GM19463 (cell line): ENCODE results near the gene VSTM2B.

ENCODE experiments used
- ATAC-seq: cut with Tn5 transposase; IDR thresholded peaks from one replicate; pipeline ENCODE4 v1.9.1; 2021; ENCODE audit warnings: mild to moderate bottlenecking, moderate library complexity; ENCODE audit not compliant: unreplicated experiment

Gene VSTM2B

GRCh38 chr19:29529646-29530539 is 4.1 kb downstream of the VSTM2B start:
- no peak for ATAC-seq

DNA sequence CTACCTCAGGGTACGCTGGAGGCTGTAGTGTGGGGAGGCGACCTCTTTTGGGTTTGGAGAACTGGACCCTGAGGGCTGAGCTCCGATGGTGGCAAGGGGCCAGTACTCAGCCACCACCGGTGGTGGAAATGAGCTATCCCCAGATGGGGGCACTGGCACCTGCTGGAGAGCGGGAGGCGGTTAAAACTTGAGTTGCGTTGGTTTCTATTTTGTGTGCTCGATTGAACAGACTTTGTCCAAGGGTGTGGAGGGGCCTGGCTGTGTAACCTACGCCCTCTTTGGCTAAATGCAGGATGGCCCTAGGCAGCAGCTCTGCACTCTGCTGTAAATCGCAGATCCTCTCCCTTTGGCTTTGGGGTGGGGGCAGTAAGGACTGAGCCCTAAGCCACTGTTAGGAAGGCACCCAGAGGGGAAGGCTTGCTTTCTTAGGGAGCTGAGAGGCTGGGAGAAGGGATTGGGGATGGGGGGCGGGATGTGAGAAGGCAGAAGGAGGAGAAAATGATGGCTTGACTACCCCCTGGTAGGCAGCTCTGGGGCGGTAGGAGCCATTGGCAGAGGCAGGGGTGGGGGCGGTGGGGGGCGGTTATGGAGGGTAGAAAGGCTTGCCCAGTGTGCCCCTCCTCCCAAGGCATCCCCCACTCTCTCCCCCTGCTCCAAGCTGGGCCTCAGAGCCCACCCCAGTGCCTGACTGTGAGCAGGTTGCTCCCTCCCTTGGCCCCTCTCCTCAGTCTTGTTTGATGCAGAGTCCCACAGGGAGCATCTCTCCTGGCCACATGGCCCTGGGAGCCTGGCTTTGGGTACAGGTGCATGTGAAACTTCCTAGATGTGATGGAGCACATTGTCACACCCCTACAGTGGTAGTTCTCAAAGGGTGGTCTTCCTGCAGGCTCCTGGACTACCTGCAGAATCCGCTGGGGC is 5.0 kb downstream of the VSTM2B start:
- no peak for ATAC-seq

GRCh38 chr19:29531458-29532025 is 5.7 kb downstream of the VSTM2B start:
- no peak for ATAC-seq

GRCh38 chr19:29532097-29532496 is 6.3 kb downstream of the VSTM2B start:
- ATAC-seq: no peak

- no peak for ATAC-seq
Measured at GRCh38 chr19:29532956-29533355, 7.2 kb downstream of the VSTM2B start.

DNA sequence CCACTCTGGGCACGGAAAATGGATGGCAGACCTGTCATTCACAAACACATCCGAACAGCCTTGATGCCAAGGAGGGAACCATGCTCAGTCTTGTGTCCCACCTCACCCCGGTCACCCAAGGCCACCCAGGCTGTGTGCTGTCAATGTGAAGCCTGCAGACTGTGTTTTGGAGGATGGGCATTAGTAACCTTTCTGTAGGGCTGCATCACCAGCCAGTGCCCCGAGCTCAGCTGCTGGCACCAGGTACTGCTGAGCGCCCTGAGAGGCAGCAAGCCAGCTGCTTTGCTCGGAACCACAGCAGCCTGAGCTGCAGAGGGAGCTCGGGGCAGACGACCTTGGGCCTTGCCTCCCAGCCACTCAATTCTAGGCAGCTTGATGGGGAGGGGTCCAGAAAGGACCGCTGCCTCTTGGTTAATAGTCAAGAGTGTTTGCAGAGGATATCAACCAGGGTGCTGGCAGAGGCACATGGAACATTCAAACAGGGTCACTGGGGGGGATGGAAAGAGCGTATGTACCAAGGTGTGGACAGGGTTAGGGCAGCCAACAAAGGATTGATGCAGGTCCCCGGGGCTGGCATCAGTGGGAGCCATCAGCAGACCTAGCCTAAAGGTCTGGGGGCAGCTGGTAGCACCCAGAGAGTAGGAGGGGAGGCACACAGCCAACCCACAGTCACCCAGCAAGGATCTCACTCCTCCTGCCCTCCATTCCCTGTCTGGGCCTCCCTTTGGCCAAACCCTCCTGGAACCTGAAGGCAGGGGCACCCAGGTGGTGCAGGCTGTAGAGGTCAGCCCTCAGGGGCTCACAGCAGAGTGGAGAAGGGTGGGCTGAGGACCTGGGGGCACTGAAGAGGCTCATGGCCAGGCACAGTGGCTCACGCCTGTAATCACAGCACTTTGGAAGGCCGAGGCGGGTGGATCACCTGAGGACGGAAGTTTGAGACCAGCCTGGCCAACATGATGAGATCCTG is 8.1 kb downstream of the VSTM2B start:
- ATAC-seq: no peak

DNA sequence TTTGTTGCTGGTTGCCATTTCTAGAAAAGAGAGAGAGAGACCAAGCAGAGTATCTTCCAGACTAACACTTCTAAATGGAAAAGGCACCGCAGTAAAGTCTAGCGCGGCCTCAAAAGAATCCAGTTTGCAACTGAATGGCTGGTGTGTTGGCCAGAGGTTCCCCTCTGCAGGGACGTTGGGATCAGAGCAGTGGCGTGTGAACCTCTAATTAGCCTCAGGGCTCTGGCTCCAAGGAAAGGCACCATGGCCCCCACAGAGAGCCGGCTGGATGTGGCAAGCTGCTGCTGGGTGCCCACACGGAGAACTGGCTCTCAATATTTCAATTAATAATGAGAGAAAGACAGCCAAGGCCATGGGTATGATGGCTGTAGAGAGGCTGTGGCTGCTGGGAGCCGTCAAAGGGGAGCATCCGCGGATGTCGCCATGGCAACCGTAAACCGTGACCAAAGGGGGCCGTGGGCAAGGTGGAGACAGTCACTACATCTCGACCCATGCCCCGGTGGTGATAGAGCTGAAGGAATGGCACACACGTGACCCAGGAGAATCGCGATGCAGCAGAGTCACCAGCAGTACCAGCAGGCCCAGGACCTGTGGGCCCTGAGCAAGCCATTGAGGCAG is 9.5 kb downstream of the VSTM2B start:
- no peak for ATAC-seq

- no peak for ATAC-seq
Measured at GRCh38 chr19:29535984-29536508, 10.3 kb downstream of the VSTM2B start.

GRCh38 chr19:29537181-29537580 is 11.4 kb downstream of the VSTM2B start:
- no peak for ATAC-seq

DNA sequence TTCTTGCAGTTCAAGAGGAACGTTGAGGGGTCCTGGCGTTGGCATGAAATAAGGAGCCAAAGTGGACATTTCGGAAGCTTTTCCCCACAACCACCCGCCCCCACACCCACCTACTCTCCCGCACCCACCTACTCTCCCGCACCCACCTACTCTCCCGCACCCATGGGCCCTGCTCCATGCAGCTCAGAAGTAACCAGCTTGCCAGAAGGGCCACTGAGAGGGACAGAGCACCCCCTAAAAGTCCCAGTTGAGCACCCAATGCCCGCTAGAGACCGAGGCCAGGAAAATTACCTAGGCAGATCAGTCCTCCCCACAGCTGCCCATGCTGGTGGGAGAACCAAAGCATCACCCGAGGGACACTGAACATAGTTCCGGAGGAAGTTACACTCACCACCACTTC is 11.8 kb downstream of the VSTM2B start:
- no peak for ATAC-seq

GRCh38 chr19:29538146-29538545 is 12.4 kb downstream of the VSTM2B start:
- ATAC-seq: no peak

- no peak for ATAC-seq
Measured at GRCh38 chr19:29538651-29539050, 12.9 kb downstream of the VSTM2B start.

DNA sequence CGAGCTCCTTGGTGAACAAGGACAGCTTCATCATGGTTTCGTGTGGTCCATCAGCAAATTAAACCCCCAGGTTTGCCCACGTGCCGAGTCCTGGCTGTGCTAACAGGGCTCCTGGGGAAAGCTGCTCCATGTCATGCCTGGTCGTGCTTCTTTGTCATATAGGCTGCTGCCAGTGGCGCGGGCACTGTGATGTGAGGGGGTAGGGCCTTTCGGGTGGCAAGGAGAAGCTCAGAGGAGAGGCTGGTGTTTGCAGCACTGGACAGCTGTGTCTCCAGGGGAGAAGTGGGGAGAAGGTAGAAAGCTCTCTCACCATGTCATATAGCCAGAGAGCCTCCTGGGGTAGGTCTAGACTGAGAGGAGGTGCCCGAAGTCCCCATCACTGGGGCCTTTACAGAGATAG is 13.3 kb downstream of the VSTM2B start:
- no peak for ATAC-seq

- ATAC-seq: no peak
Measured at GRCh38 chr19:29539670-29540069, 13.9 kb downstream of the VSTM2B start.

- no peak for ATAC-seq
Measured at GRCh38 chr19:29540114-29540513, 14.3 kb downstream of the VSTM2B start.

DNA sequence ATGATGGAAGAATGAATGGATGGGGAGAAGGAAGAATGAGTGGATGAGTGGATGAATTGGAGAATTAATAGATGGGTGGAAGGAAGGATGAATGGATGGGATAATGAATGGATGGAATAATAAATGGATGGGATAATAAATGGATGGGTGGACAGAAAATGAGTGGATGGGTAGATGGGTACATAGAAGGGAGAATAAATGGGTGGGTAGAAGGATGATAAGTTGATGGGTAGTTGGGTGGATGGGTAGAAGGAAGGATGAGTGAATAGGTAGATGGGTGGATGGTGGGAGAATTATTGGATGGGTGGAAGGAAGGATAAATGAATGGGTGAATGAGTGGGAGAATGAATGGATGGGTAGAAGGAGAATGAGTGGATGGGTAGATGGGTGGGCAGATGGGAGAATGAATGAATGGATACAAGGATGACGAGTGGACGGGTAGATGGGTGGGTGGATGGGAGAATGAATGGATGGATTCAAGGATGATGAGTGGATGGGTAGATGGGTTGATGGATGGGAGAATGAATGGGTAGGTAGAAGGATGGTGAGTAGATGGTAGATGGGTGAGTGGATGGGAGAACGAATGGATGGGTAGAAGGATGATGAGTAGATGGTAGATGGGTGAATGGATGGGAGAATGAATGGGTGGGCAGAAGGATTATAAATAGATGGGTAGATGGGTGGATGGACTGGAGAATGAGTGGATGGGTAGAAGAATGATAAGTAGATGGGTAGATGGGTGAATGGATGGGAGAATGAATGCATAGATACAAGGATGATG is 15.9 kb downstream of the VSTM2B start:
- ATAC-seq: no peak

- no peak for ATAC-seq
Measured at GRCh38 chr19:29542327-29542726, 16.5 kb downstream of the VSTM2B start.

DNA sequence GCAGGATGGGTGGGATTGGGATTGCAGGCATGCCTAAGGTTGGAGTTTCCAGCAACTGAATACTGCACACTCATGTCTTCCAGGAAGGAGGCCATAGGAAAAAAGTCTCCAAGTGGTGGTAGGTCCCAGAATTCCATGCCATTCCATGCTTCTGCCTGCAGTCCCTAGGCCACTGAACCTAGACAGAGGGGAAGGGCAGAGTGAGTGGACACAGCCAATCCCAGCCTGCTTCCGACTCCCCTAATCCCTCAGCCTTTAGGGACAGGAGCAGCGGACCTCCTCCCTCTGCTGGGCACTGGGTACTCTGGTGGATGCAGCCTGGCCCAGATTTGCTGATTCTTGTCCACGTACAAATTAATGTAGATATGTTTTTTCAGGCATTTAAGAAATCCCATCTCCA is 17.0 kb downstream of the VSTM2B start:
- no peak for ATAC-seq

DNA sequence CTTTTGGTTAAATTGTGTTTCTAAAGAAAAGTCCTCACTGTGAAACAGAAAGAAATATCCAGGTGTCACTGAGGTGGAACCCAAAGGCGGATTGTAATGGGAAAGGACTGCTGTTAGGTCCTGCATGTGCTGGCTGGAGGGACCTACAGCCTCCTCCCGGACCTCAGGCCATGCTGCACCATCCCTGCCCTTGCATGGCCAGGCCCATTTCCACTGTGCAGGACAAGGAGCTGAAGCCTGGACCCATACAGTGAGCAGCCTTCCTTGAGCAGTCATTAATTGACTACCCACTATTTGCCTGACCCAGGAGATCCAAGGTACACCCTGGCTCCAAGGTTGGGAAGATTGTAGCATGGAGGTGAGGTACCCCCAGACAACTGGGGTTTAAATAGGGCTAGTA is 17.6 kb downstream of the VSTM2B start:
- ATAC-seq: no peak
